ENCODE data around the gene PTPN1.

DNA sequence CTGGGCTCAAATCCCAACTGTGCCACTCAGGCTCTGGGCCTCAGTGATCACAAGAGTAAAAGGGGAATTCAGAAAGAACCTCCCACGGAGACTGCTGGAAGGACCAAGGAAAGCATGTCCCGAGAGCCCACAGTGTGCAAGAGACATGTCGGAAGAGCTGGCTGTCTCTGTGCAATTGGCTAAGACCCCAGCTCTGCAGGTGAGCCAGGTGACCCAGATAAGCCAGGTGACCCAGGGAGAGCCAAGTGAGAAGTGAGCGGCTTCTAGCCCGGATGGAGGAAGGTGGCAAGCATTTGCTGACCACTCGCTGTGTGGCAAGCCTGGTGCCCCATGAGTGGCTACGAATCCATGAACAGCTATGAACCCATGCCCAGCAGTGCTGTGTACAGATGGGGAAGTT lies 122.1 kb downstream of the PTPN1 start:
- TF ChIP-seq, protein P1, sequence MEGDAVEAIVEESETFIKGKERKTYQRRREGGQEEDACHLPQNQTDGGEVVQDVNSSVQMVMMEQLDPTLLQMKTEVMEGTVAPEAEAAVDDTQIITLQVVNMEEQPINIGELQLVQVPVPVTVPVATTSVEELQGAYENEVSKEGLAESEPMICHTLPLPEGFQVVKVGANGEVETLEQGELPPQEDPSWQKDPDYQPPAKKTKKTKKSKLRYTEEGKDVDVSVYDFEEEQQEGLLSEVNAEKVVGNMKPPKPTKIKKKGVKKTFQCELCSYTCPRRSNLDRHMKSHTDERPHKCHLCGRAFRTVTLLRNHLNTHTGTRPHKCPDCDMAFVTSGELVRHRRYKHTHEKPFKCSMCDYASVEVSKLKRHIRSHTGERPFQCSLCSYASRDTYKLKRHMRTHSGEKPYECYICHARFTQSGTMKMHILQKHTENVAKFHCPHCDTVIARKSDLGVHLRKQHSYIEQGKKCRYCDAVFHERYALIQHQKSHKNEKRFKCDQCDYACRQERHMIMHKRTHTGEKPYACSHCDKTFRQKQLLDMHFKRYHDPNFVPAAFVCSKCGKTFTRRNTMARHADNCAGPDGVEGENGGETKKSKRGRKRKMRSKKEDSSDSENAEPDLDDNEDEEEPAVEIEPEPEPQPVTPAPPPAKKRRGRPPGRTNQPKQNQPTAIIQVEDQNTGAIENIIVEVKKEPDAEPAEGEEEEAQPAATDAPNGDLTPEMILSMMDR (tag by site-specific recombination; IDR thresholded peaks at IDR 0.05), result no peak
- TF ChIP-seq ZNF184 (tag by site-specific recombination; IDR thresholded peaks at IDR 0.05) (no peak), ZNF37A (tag by site-specific recombination; IDR thresholded peaks at IDR 0.05) (no peak), ZNF701 (tag by site-specific recombination; IDR thresholded peaks at IDR 0.05) (no peak), ZNF221 (tag by site-specific recombination; IDR thresholded peaks at IDR 0.05; ENCODE audit: borderline replicate concordance) (no peak), TRIM28 (IDR thresholded peaks at IDR 0.05; ENCODE audit: borderline replicate concordance, low read length) (no peak)
- TF ChIP-seq, protein P2, sequence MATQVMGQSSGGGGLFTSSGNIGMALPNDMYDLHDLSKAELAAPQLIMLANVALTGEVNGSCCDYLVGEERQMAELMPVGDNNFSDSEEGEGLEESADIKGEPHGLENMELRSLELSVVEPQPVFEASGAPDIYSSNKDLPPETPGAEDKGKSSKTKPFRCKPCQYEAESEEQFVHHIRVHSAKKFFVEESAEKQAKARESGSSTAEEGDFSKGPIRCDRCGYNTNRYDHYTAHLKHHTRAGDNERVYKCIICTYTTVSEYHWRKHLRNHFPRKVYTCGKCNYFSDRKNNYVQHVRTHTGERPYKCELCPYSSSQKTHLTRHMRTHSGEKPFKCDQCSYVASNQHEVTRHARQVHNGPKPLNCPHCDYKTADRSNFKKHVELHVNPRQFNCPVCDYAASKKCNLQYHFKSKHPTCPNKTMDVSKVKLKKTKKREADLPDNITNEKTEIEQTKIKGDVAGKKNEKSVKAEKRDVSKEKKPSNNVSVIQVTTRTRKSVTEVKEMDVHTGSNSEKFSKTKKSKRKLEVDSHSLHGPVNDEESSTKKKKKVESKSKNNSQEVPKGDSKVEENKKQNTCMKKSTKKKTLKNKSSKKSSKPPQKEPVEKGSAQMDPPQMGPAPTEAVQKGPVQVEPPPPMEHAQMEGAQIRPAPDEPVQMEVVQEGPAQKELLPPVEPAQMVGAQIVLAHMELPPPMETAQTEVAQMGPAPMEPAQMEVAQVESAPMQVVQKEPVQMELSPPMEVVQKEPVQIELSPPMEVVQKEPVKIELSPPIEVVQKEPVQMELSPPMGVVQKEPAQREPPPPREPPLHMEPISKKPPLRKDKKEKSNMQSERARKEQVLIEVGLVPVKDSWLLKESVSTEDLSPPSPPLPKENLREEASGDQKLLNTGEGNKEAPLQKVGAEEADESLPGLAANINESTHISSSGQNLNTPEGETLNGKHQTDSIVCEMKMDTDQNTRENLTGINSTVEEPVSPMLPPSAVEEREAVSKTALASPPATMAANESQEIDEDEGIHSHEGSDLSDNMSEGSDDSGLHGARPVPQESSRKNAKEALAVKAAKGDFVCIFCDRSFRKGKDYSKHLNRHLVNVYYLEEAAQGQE (tag by site-specific recombination; IDR thresholded peaks at IDR 0.05), result no peak
- TF ChIP-seq, protein P3, sequence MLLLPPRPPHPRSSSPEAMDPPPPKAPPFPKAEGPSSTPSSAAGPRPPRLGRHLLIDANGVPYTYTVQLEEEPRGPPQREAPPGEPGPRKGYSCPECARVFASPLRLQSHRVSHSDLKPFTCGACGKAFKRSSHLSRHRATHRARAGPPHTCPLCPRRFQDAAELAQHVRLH (tag by site-specific recombination; IDR thresholded peaks at IDR 0.05), result no peak
